DOHH2 (cell line): ENCODE results near the gene DNMT3A.

Source experiments
- EZH2phosphoT487 ChIP-seq: fragments of 200-600 bp; sonication (generic); IDR thresholded peaks from 2 replicates; pipeline ENCODE4 v1.6.1; 2017; ENCODE audit warnings: borderline replicate concordance, mild to moderate bottlenecking, antibody characterized with exemption, low read length, moderate library complexity, mixed read lengths
- TF ChIP-seq, protein P1 (sequence below): fragments of 200-600 bp; sonication (generic); IDR thresholded peaks from one replicate; pipeline ENCODE4 v1.5.1; 2014; ENCODE audit warnings: antibody characterized with exemption, mild to moderate bottlenecking, low read depth, low read length; ENCODE audit not compliant: poor library complexity, severe bottlenecking

DNA sequence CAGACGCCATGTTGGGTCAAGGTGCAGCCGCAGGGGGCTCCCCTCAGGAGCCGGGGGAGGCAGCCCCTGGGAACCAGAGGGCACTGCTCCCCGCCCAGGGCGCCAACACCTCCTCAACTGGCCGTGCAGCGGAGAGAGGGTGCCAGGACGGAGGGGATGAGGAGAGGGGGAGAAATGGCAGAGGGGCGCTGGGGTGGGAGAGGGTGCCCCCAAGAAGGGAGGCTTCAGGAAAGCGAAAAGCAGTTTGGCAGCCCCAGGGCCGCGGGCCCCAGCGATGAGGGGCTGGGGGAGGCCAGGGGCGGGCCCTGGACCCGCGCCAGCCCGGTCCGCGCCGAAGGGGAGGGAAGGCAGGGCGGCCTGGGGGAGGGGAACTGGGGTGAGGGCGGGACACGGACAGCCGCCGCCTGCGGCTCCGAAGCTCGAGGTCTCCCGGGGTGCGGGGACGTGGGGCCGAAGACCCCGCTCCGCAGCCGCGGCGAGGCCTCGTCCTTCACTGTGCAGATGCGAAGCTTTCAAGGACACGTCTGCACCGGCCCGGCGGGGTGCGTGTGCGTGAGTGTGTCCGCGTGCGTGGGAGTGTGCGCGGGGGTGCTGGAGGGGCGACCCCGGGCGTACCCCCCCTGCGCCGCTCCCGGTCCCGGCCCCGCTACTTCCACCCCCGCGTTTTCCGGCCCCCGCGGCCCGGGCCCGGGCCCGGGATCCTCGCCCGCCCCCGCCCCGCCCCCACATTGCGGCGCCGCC, 1.4 kb downstream of the DNMT3A start:
- TF ChIP-seq, protein P1, sequence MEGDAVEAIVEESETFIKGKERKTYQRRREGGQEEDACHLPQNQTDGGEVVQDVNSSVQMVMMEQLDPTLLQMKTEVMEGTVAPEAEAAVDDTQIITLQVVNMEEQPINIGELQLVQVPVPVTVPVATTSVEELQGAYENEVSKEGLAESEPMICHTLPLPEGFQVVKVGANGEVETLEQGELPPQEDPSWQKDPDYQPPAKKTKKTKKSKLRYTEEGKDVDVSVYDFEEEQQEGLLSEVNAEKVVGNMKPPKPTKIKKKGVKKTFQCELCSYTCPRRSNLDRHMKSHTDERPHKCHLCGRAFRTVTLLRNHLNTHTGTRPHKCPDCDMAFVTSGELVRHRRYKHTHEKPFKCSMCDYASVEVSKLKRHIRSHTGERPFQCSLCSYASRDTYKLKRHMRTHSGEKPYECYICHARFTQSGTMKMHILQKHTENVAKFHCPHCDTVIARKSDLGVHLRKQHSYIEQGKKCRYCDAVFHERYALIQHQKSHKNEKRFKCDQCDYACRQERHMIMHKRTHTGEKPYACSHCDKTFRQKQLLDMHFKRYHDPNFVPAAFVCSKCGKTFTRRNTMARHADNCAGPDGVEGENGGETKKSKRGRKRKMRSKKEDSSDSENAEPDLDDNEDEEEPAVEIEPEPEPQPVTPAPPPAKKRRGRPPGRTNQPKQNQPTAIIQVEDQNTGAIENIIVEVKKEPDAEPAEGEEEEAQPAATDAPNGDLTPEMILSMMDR: no peak
- no peak for TF ChIP-seq EZH2phosphoT487
